GM19035 (cell line): ENCODE measurements around the gene RHOBTB3.
A peak's percentile ranks its signal among the peaks of the same experiment; 100 is the strongest.

Source experiments
- ATAC-seq: cut with Tn5 transposase; IDR thresholded peaks from one replicate; pipeline ENCODE4 v1.9.1; 2021; ENCODE audit not compliant: unreplicated experiment

Gene RHOBTB3

DNA sequence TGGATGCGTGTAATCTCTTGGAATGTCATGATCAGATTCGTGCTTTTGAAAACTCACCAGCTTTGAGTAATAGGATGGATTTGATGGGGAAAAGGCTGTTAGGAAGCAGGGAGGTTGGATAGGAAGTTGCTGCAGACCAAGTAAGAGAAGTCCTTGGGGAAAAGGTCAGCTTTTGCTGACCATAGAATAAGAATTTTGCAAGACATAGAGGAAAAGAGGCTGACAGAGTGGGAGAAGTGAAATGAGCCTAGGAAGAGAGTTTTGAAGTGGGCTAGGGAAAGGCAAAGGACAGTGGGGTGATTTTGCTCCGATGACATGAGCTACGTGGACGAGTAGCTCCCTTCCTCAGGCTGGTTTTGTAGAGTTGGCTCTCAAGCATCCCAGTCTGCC lies 31.5 kb downstream of the RHOBTB3 start:
- no peak for ATAC-seq

DNA sequence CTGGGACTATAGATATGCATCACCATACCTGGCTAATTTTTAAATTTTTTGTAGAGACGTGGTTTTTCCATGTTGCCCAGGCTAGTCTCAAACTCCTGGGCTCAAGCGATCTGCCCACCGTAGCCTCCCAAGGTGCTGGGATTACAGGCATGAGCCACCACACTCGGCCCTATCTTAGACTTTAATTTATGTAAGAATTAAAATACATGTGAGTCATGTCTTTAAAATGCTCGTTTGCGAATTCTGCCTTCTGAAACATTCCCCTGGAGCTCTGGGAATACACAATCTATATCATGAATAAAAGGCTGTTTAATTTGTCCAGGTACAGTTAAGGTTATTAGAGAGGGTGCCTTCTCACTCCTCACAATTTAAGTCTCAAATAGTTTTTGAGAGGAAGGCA lies 32.8 kb downstream of the RHOBTB3 start:
- ATAC-seq, result no peak

DNA sequence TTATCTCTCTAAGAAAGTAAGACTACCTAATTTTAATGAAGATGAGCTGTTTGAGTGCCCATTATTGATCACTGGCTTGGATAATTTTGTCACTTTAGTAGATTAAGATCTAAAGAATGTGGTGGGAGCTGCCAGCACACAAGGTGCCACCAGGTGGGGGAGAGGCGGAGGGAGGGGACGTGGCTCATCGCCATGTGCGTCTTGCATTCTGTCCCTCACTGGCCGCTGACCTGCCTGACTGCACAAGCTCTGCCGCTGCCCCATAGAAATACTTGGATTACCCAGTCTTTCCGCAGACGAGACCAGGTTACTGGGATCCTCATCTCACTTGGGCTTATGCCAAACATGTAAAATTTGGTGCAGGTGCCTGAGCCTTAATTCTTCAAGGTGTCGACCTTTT lies 37.6 kb downstream of the RHOBTB3 start:
- no peak for ATAC-seq

DNA sequence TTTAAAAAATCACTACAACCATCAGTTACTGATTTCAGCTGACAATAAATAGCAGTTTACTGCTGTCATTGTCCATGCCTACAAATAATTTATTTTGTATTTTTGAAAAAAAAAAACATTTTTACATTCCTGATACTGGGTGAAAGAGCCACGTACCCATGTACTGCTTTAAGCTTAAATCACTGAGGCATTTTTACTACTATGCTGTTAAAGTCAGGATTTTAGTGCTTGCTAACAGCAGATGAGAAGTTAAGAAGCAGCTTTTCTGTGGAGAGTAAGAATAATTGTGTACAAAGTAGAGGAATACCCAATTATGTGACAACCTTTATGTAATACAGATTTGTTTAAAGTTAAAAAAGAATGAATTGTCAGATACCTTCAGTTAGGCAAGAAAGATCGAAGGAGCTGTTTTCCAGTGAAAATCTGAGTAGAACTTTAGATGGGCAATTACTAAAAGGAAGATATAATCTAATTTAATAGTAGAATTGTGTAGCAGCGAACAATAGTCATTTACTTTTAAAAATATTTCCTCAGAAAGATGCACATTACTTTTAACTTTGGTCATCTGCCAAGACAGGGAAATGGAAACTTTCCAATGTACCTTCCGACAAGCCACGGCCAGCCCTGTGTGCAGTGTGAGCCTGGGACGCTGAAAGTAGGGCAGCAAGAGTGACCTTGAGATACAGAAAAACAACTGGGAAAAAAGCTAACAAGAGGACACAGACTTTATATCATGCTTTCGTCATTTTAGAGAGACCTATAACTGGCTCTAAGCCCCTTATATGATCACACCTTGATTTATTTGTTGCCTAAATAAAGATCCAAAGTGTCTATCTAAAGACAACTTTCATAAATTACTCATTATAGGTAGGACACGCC lies 39.9 kb downstream of the RHOBTB3 start:
- ATAC-seq, result no peak

DNA sequence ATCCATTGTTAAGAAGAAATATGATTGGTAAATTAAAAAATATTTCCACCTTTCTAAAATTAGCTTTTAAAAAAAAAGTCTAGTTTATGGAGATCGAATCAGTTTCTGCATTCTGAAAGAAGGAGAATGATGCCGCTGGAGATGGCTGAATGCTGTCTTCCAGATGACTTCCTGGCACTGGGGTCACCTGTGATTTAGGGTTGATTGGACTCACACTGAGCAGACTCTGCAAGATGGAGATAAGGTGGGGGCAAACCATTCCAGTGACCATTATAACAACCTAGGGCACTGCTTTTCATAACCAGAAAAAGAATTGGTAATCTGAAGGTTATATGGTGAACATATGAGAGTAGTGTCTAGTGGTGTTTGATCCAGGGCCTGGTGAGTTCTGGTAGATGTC lies 40.8 kb downstream of the RHOBTB3 start:
- no peak for ATAC-seq

DNA sequence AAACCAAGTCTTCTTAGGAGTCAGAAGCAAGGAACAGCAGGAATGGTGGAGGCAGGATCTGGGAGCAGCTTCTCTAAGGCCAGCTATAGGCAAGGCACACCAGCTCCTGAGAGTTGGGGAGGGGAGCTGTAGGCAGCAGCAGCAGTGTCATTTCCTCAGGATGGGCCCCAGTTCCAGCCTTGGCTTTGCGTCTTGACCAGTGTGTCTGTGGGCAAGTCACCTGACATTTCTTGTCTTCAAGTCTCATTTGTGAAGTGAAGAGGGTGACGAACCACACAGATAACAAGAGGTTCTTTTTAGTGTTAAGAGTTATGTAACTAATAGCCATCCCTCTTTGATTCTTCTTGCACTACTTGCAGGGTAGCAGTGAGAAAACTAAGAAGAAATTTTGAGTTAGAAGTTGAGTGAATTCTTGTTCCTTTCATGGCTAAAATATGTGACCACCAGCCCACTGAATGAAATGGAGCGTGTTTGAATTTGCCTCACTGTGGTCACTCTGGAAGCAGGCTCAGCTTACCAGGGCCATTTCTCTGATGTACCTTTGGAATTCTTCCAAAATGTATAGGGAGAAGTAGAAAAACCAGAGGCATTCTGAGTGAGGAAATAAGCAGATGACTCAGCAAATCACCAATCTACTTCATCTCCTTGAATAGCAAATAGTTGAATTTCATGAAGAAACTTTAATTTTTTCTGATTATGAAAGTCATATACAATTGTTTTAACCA lies 42.4 kb downstream of the RHOBTB3 start:
- ATAC-seq, result no peak

DNA sequence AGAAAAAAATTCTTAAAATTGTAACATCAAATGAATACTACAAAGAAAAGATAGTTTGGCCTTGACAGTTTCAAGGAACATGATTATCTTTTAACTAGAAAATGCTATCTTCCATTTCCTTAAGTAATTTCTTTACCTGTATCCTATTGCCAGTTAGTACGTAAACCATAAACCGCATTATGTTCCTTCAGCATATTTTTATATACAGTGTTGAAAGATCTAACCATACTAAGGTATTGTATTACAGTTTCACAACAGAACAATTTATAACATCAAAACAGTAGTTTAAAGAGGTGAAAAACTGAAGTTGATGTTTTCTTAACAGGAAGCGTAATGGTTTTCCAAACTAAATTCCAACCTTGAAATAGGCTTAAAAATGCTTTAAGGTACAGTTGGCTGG lies 46.3 kb downstream of the RHOBTB3 start:
- no peak for ATAC-seq

DNA sequence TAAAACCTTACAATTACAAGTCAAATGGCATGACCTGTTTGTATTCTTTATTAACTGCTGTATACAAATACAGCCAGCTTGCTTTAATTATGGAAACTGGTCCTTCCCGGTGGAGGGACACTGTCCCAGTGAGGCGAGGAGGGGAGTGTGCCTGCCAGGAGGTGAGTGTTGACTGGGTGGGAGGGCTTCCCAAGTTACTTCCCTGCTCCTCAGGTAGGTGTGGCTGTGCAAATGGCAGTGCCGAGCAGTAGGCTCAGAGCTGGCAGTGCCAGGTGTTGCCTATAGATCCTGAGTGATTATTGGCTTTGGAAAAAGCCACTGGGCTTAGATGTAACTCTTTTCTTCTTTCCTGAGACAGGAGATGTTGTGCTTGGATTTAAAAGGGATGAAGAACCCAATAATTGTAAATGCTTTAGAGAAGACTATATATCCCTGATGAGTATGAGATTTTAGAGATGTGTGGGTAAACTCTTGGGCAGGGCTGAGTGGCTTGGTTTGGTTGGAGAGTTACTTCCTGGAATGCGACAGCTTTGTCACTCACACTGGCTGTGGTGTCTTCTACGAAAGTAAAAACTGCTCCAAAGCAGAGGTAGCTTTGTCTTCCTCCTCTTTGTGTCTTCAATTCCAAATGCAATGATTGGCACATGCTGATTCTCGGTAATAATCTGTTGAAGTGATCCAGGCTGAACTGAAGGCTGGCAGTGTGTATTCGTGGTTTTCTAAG lies 47.7 kb downstream of the RHOBTB3 start:
- no peak for ATAC-seq

DNA sequence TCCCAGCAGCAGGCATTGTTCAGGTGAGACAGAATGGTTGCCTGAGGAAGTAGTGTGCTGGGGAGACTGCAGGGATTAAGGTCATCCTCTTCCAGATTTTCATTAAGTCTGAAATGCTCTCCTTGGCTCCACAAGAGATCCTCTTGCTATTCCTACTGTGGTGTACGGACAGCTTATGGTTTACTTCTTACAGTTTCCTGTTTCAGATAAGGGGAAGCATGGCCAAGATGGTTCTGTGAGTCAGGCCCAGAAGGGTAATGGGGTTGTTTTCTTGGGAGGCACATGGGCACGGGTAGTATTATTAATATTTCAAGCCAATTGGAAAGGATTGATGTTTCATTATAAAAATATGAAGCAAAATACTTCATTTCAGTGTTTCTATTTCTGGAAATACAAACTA lies 48.5 kb downstream of the RHOBTB3 start:
- ATAC-seq, result no peak

DNA sequence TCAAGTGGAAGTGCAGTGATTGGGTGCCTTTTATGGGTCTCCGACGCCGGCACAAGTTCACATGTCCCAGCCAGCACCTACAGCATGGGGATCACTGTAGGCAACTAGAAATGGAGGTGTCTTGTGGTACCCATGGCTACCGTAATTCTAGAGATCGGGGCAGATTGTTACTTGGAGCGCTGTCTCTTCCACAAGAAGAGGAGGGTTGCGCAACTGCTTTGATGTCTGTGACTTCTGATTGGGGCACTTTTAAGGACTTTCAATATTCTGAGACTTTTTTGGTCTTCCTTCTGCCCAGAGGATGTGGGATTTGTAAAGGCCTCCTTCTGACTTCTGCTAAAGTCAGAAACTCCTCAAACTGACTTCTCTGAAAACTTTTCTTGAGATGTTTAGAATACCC lies 49.5 kb downstream of the RHOBTB3 start:
- no peak for ATAC-seq

DNA sequence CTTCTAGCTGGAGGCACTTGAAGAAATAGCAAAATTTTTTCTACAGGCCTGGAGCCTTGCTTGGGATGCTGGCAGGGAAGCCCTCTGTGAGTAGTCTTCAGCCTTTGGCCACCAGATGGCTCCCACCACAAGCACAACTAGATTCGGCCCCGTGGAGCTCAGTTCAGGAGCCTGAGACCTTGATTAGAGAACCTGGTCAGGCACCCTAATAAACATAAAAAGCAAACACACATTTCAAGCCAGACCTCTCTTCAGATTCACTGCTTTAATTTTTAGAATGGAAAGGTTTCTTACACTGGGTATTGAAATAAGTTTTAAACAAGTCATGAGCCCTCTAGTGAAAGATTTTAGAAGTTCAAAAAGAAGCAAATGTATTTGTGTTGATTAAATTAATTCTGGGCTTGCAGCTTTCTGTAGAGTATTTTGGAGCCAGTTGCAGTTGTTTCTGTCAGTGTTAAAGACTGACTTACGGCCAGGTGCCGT lies 50.0 kb downstream of the RHOBTB3 start:
- peak; percentile 94 for ATAC-seq

DNA sequence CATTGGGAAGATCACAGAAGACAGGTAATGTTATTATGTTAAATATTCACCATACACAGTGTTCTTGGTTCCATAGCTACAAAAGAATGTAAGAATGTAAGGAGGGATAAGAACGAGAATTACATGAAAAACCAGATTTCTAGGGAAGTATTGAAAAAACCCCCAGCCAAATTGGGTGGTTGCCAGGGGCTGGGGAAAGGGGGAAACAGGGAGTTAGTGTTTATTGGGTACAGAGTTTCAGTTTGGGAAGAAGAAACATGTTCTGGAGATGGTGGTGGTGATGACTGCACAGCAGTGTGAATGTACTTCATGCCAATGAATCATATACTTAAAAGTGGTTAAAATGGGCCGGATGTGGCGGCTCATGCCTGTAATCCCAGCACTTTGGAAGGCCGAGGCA lies 51.0 kb downstream of the RHOBTB3 start:
- no peak for ATAC-seq

DNA sequence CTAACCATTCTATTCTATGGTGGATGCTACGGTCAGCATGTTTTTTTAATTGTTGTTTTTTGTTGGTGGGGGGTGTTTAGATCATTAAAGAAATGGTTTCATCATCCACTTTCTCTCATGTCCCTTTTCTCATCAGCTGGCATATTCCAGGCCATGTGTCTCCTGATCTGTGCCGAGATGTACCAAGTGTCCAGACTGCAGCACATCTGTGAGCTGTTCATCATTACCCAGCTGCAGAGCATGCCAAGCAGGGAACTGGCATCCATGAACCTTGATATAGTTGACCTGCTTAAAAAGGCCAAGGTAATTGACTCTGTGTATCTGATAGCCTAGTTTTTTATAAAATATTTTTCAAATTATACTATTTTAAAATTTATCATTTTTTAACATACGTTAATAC lies 52.5 kb downstream of the RHOBTB3 start:
- no peak for ATAC-seq

DNA sequence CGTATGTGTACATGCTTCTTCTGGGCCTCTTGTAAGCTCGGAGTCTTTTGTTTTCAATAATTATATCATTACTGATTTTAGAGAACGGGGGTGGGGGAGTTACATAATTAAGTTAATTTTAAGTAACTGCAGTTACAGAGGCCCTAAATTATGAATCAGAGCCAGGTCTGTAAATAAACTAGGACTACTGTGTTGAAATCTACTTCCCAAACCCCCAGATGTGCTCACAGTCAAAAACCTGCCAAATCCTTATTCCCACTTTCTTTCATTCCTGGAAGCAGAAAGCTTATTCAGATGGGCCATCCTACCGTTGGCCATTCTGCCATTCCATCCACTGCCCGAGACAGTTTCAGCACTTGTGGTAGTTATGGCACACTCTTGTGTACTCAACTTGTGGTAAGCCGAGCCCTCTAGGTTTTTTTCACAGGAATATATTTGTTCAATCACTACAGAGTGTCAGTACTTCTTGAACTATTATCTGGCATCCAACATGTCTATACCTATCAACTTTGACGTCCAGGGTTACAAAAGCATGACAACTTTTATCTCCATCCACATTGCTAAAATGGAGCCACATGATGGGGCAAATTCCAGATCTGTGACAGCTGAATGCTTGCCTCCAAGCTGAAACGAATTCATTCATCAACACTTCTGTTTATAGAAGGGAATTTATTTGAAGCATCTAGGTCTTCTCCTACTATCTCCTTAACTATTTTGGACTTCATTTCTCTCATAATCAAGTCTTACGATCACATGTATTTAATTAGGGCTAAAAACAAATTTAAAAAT lies 53.6 kb downstream of the RHOBTB3 start:
- ATAC-seq, result no peak

DNA sequence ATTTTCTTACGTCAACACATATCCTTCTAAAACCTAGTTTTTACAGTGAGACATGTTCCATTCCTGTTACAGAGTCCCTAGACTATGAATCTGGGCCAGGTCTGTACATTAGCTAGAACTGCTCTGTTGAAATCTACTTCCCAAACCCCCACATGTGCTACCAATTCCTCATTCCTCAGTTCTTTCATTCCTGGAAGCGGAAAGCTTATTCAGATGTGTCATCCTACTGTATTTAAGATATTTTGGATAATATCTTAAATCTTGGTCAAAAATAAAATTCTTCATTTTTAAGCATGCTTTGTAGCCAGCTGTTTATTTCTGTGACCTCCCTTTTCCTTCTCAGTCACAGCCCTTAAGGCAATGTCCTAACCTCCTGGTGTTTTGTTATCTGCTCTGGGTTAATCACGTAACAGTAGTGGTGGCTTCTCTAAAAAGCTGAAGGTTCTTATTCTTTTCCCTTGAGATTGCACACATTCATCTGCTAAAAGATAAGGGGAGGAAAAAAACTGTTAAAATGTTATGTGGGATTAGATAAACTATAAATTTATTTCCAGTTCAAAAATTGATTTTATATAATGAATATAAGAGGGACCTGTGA lies 55.8 kb downstream of the RHOBTB3 start:
- no peak for ATAC-seq

DNA sequence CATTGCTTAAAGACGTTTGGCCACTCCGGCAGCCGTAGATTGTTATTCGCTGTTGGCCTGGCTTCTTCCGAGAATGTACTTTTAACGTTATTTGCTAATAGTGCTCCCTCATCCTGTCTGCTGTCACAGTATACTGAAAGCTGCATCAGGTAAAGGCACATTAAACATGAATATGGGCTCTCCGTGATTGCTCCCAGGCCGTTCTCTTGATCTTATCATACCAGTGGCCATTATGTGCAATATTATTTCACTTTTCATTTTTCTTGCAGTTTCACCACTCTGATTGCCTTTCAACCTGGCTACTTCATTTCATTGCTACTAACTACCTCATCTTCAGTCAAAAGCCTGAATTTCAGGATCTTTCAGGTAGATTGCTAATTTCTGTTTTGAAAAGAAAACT lies 57.4 kb downstream of the RHOBTB3 start:
- no peak for ATAC-seq

DNA sequence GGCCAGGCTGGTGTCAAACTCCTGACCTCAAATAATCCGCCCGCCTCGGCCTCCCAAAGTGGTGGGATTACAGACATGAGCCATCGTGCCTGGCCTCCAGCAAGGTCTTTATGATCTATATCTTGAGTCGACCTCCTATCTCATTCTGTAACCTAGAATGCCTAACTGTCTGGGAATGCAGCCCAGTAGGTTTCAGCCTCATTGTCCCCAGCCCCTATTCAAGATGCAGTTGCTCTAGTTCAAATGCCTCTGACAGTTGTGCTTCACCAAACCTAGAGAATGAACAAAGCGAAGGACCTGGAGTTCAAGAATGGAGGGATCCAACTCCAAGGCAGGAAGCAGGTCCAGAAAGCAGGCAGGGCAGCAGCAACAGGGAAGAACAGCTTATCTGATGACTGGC lies 60.6 kb downstream of the RHOBTB3 start:
- no peak for ATAC-seq

DNA sequence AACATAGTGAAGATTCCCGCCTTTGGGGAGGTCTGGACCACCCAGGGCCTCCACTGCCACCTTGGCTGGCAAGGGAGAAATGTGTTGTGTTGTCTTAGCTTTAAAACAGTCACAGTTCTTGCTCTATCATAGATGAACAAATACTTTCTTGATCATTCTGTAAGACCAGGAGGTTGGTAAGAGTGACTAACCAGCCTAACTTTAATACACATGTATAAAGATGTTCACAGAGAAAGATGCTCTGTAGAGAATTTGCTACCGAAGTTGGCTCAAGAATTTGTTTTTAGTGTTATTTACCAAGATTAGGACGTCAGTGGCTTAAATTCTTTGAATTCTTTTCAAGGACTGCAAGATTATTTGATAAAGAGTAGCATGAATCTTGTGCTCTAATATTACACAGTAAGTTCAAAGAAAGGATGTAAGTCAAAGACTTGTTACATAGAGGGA lies 63.0 kb downstream of the RHOBTB3 start:
- no peak for ATAC-seq

DNA sequence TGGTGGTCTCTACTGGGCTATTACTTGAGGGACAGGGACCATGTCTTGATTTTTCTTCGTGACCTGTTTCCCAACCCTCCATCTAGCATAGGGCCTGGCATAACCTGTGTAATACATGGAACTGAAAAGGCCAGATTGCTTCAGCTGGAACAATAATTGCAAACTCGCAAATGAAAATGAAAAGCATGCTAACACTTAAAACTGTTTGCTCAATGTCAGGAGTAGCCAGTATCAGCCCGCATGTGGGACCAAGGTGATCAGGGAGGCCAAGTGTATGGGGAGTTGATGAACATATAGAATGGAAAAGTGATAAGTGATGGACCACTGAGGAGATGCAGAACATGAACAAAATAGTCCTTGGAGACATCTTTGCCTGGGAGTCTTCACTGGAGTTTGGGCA lies 66.2 kb downstream of the RHOBTB3 start:
- ATAC-seq, result no peak

DNA sequence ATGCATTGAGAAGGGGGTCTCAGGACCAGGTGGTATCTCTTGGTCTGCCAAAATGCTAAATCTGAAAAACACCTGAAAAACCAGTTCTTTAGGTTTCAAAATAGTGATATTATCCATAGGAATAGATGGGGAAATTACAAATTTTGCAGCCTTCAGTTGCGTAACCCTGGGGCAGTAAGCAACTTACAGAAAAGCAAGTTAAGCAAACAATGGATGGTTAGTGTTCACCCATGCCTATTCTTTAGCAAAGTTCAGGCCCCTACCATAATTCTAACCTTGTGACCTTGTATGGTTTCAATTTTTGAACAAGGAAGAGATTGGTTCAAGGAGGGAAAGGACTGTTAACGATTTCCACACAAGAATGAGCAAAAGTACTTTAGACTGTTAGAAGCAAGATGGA lies 66.9 kb downstream of the RHOBTB3 start:
- no peak for ATAC-seq
